H1 (cell line): ENCODE data around the gene GAS7. TPM values are rescaled to one million over a fixed set of nuclear protein-coding genes. Genes with fewer than 3 reads are reported as not detected.

Experiments
- BACH1 ChIP-seq: IDR thresholded peaks from 2 replicates; pipeline ENCODE4 v1.6.1; 2012; ENCODE audit warnings: low read length, improper control_type of control experiment
- BCL11A ChIP-seq, 2 experiments: IDR thresholded peaks; one replicate each; pipeline ENCODE4 v1.6.1; 2011; ENCODE audit warnings: low read depth in 2 of 2, low read length in 2 of 2, mild to moderate bottlenecking in 2 of 2
- CHD7 ChIP-seq: fragments of 300-600 bp; sonication (generic); IDR thresholded peaks from 2 replicates; pipeline ENCODE4 v1.7.1; 2012; ENCODE audit warnings: low read length, moderate library complexity, mild to moderate bottlenecking, inconsistent platforms; ENCODE audit not compliant: insufficient replicate concordance
- EP300 ChIP-seq, 2 experiments: IDR thresholded peaks; 1 replicate in 1 of 2; 2 replicates in 1 of 2; pipeline ENCODE4 v1.6.1; 2011 to 2012; ENCODE audit warnings: low read depth in 2 of 2, low read length in 2 of 2, mild to moderate bottlenecking in 2 of 2, borderline replicate concordance in 1 of 2, inconsistent platforms in 1 of 2, moderate library complexity in 1 of 2
- EZH2 ChIP-seq: fragments of 200-600 bp; sonication (generic); IDR thresholded peaks from 2 replicates; pipeline ENCODE4 v1.7.1; 2012; ENCODE audit warnings: low read depth, mild to moderate bottlenecking, moderate library complexity, low read length, inconsistent platforms; ENCODE audit not compliant: severe bottlenecking
- GABPA ChIP-seq: IDR thresholded peaks from 2 replicates; pipeline ENCODE4 v1.6.1; 2011; ENCODE audit warnings: mild to moderate bottlenecking, low read length, moderate library complexity, borderline replicate concordance; ENCODE audit not compliant: insufficient read depth
- HDAC6 ChIP-seq: IDR thresholded peaks from one replicate; pipeline ENCODE4 v1.7.1; 2012; ENCODE audit warnings: low read depth, mild to moderate bottlenecking, inconsistent platforms, low read length, moderate library complexity
- KDM5A ChIP-seq: fragments of 200-600 bp; IDR thresholded peaks from 2 replicates; pipeline ENCODE4 v1.7.1; 2012; ENCODE audit warnings: mild to moderate bottlenecking, low read length, inconsistent platforms, mixed read lengths
- POU5F1 ChIP-seq: IDR thresholded peaks from 2 replicates; pipeline ENCODE4 v1.6.1; 2011; ENCODE audit warnings: low read depth, mild to moderate bottlenecking, low read length, moderate library complexity
- SIRT6 ChIP-seq: IDR thresholded peaks from one replicate; pipeline ENCODE4 v1.7.1; 2012; ENCODE audit warnings: low read length, inconsistent platforms
- SP2 ChIP-seq: IDR thresholded peaks from 2 replicates; pipeline ENCODE4 v1.6.1; 2012; ENCODE audit warnings: mild to moderate bottlenecking, low read length, inconsistent platforms
- TCF12 ChIP-seq: IDR thresholded peaks from 2 replicates; pipeline ENCODE4 v1.6.1; 2011; ENCODE audit warnings: low read depth, mild to moderate bottlenecking, low read length
- polyA plus RNA-seq, 7 experiments: library from polyadenylated mRNA; depleted of rRNA in 3 of 7; stranded (reverse) in 5 of 7; unstranded in 2 of 7; fragments of >200 nt in 5 of 7; fragments of 200-250 nt in 2 of 7; gene quantifications; 1 replicate in 5 of 7; 2 replicates in 1 of 7; 4 replicates in 1 of 7; pipeline versions ENCODE4 v1.2.1 to v1.2.3, GENCODE V29; 2011 to 2013; ENCODE audit warnings: missing spikeins in 2 of 7, mixed read lengths in 2 of 7
- total RNA-seq: library from RNA; stranded (reverse); fragmentation: NEBNext Ultra II Directional; extraction: Animal tissue kit (Norgen Biotek cat#: 25700); gene quantifications from 2 replicates; pipeline ENCODE4 v1.2.1, GENCODE V29; 2021

The GAS7 gene
- total and polyA plus RNA-seq, 2 of the 8 experiments (the other 6 are each of a cell fraction or from before 2014, with no cell fraction given), result 5.0 to 14.5 TPM

GRCh38 chr17:9968008-9968407 lies 230.4 kb downstream of the GAS7 start (continued):
- TF ChIP-seq CHD7, result no peak
- TF ChIP-seq BACH1, result no peak
- no peak for TF ChIP-seq SIRT6
- no peak for TF ChIP-seq GABPA
- no peak for TF ChIP-seq SP2
- TF ChIP-seq POU5F1, result no peak
- TF ChIP-seq TCF12, result no peak
- TF ChIP-seq KDM5A, result no peak
- TF ChIP-seq HDAC6, result no peak
- TF ChIP-seq EZH2, result no peak
- no peak for TF ChIP-seq EP300 (IDR thresholded peaks at IDR 0.05; ENCODE audit: borderline replicate concordance in 1 of 2, low read depth in 2 of 2, low read length in 2 of 2)
- no peak for TF ChIP-seq BCL11A (IDR thresholded peaks at IDR 0.05; ENCODE audit: low read depth in 2 of 2, low read length in 2 of 2)
